ENCODE results near the gene HNRNPCL4.
"Not testable (repeated sequence)": the region's sequence is repeated elsewhere in the genome, so short reads cannot be mapped to it uniquely, and the experiment has no call there.

The HNRNPCL4 gene

GRCh38 chr1:13165531-13165930, at the start of gene HNRNPCL4:
Gene HNRNPCL4, minus strand, starts transcription at chr1:13165631. Its CDS starts 164 bp downstream, at chr1:13165467.
- not testable (repeated sequence) for H3K4me3 Mint-ChIP-seq; ATAC-seq; H3K4me1 Mint-ChIP-seq; H3K27ac Mint-ChIP-seq; H3K9me3 Mint-ChIP-seq; H3K36me3 Mint-ChIP-seq; DNase-seq (ENCODE audit: low spot score in 2 of 2)

DNA sequence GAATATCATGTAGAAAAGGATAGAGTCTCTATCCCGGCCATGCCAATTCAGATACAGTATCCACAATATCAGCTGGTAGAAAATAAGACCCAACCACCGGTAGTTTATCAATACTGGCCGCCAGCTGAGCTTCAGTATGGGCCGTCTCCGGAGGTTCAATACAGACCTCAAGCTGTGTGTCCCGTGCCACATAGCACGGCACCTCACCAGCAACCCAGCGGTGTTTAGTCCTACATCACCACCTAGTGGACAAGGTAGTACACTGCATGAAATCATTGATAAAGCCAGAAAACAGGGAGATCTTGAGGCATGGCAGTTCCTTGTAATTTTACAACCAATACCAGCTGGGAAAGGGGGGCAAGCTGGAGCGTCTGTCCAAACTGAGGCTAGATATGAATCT, 43.3 kb upstream of the HNRNPCL4 start:
- not testable (repeated sequence) for H3K9me3 Mint-ChIP-seq; ATAC-seq; DNase-seq (ENCODE audit: low spot score in 2 of 2); H3K4me3 Mint-ChIP-seq; H3K4me1 Mint-ChIP-seq; H3K27ac Mint-ChIP-seq; H3K36me3 Mint-ChIP-seq

DNA sequence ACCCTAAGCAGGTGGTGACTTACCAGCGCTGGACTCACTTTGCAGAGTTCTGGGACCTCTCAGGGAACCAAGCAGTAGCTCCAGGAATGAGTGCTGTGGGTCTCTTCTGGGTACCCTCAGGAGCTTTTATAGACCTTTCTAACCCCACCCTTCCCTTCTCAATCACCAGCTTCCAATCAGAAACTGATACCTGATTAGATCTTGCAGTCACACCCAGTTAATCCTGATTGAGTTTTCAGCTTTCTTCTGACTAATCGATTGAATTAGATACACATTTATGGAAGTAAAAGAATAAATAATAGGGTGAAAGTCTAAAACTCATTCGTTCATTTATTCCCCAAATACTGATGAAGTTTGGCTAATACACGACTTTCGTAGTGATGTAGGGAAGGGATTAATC, 35.9 kb upstream of the HNRNPCL4 start, which contains the start of gene PRAMEF13:
TSS of gene PRAMEF13 (minus strand) at position 101 of the 400 bp plus-strand sequence. CDS start 1,820 bp downstream, outside the sequence.
- ATAC-seq; H3K9me3 Mint-ChIP-seq; H3K36me3 Mint-ChIP-seq; H3K27ac Mint-ChIP-seq; DNase-seq (ENCODE audit: low spot score in 2 of 2); H3K4me3 Mint-ChIP-seq; H3K4me1 Mint-ChIP-seq: not testable (repeated sequence)

- H3K27ac Mint-ChIP-seq; DNase-seq (ENCODE audit: low spot score in 2 of 2); H3K36me3 Mint-ChIP-seq; H3K9me3 Mint-ChIP-seq; H3K4me3 Mint-ChIP-seq; ATAC-seq; H3K4me1 Mint-ChIP-seq: not testable (repeated sequence)
These were observed 6.1 kb upstream of the HNRNPCL4 start, which contains the start of gene PRAMEF9 for GRCh38 chr1:13171548-13171947. Gene PRAMEF9, plus strand, starts transcription at chr1:13171848. Its CDS starts 3,433 bp downstream, at chr1:13175281.

GRCh38 chr1:13155909-13156308, 9.5 kb downstream of the HNRNPCL4 start, which contains the start of gene PRAMEF26:
Gene PRAMEF26, minus strand, starts transcription at chr1:13156009. Its CDS starts 2,914 bp downstream, at chr1:13153095.
- ATAC-seq; H3K36me3 Mint-ChIP-seq; H3K4me1 Mint-ChIP-seq; DNase-seq (ENCODE audit: low spot score in 2 of 2); H3K27ac Mint-ChIP-seq; H3K9me3 Mint-ChIP-seq; H3K4me3 Mint-ChIP-seq: not testable (repeated sequence)

DNA sequence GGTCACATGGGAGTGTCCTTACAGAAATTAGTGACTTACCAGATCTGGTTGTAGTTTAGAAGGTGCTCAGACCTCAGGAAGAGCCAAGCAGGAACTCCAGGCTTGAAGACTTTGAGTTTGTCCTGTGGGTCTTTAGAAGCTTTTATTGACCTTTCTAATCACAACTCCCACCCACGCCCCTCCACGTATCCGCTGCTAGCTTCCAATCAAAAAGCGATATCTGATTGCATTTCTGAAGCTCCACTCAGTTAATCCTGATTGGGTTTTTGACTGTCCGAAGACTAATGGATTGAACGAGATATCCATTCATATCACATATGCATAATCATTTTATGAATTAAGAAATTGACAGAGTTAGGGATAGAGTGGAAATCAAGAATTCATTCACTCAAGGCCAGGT, 48.7 kb downstream of the HNRNPCL4 start, which contains the start of gene HNRNPCL2:
TSS of gene HNRNPCL2 (minus strand) at position 101 of the 400 bp plus-strand sequence. CDS start 454 bp downstream, outside the sequence.
- not testable (repeated sequence) for H3K27ac Mint-ChIP-seq, H3K9me3 Mint-ChIP-seq

More for the DNA sequence above, 48.7 kb downstream of the HNRNPCL4 start, which contains the start of gene HNRNPCL2:
- not testable (repeated sequence) for H3K4me3 Mint-ChIP-seq; H3K4me1 Mint-ChIP-seq; DNase-seq (ENCODE audit: low spot score in 2 of 2); H3K36me3 Mint-ChIP-seq; ATAC-seq
